ENCODE measurements around the gene ACTR3C.

The ACTR3C gene

DNA sequence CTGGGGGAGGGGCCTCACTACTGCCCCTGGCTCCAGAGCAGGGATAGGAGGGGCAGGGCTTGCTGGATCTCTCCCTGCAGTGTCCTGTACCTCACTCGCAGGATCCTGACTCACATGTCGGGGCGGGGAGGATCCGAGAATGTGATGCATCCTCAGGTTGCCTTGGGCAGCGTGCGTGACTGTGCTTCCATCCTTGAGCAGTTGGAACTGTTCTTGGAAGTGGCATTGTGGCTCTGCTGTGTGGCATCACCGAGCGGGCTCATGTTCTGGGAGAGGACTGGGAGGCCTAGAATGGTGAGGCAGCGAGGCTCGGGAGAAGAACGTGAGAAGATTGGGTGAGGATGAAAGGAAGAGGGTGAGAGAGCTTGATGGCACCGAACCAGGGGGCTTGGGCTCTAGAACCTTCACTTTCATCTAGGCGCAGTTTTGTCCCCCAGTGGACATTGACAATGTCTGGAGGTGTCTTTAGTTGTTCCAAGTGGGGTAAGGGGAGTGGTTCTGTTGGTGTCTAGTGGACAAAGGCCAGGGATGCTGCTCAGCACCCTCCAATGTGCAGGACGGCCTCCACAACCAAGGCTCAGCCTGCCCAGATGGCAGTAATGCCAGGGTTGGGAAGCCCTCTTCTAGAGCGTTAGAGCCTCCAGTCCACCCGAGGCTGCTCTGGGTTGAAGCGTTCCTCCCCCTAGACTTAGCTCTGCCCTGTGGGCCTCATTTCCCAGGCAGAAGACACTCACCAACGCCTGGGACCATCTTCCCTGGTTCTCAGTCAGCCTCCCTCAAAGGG is 9.7 kb upstream of the ACTR3C start:
- peaks cover 40% of the 10 kb centered on the region for H3K36me3 ChIP-seq (ENCODE audit: control insufficient read depth, insufficient read depth, low read length)

DNA sequence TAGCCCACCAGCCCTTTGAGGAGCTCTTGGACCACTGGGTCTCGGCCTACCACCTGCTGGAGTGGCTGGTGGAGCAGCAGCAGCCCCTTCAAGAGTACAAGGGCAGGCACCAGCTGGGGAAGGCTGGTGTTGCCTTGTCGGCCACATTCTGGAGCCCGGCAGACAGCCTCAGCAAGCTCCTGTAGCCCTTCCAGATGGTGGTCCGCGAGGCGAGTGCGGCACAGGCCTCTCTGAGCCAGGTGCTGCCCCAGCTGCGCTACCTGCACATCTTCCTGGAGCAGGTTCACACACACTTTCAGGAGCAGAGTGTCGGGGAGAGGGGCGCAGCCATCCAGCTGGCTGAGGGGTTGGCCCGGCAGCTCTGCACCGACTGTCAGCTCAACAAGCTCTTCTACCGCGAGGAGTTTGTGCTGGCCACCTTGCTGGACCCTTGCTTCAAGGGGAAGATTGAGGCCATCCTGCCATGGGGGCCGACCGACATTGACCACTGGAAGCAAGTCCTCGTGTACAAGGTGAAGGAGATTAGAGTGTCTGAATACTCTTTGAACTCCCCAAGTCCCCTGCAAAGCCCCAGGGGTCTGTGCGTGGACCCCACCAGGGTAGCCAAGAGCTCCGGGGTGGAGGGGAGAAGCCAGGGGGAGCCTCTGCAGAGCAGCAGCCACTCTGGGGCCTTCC is 7.0 kb upstream of the ACTR3C start:
- H3K4me3 ChIP-seq (ENCODE audit: low read depth, low read length) = no peak overlapping the region
- H3K9ac ChIP-seq (ENCODE audit: low read depth, low read length) = peak overlapping the region; percentile 60
- H3K27me3 ChIP-seq (ENCODE audit: control insufficient read depth, insufficient read depth, low read length) = no peaks in the 10 kb centered on the region
- H3K36me3 ChIP-seq (ENCODE audit: control insufficient read depth, insufficient read depth, low read length) = peaks cover 41% of the 10 kb centered on the region
- H3K9me3 ChIP-seq (ENCODE audit: control insufficient read depth, insufficient read depth, low read length) = no peaks in the 10 kb centered on the region
- H3K4me1 ChIP-seq (ENCODE audit: control insufficient read depth, insufficient read depth, low read length) = peaks cover 21% of the 10 kb centered on the region

More for the DNA sequence above, 9.7 kb upstream of the ACTR3C start:
- Histone ChIP-seq H3K9ac (ENCODE audit: low read depth, low read length) (no peak overlapping the region), H3K4me1 (ENCODE audit: control insufficient read depth, insufficient read depth, low read length) (peaks cover 32% of the 10 kb centered on the region), H3K9me3 (ENCODE audit: control insufficient read depth, insufficient read depth, low read length) (no peaks in the 10 kb centered on the region), H3K27me3 (ENCODE audit: control insufficient read depth, insufficient read depth, low read length) (no peaks in the 10 kb centered on the region), H3K4me3 (ENCODE audit: low read depth, low read length) (no peak overlapping the region)

DNA sequence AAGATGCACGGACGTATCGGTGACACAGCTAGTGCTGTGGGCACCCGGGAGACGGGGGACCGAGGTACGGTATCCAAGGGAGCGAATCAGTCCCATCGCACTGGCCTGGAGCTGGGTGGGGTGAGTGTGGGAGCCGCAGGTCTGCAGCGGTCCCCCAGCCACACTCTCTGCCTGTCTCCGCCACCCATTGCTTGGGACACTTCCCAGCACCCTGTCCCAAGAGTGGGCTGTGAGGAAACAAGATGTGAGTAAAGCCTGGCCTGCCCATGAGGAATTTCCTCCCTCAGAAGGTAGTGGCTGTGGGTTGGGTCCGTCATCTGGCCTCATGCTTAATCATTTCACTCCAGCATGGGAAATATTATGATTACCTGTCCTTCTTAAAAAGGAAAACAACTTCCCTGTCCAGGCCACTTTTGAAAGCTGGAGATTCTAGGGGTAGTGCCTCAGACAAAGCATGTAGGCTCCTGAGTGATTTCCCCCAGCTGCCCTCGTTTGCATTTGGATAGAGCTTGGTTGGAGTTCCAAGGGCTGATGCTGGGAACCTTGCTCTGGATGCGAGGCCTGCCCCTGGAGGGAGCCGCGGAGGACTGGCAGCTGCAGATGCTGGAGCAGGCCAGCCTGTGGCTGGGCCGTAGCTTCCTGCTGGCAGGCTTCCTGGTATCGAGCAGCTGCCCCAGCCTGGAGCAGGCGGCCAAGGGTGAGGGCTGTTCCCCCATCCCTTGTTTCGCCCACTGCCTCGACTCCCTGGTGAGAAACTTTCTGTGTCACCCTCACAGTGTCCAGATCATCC is 6.2 kb upstream of the ACTR3C start:
- no peak overlapping the region for H3K4me3 ChIP-seq (ENCODE audit: low read depth, low read length)
- H3K27me3 ChIP-seq (ENCODE audit: control insufficient read depth, insufficient read depth, low read length) = no peaks in the 10 kb centered on the region
- H3K9me3 ChIP-seq (ENCODE audit: control insufficient read depth, insufficient read depth, low read length) = no peaks in the 10 kb centered on the region
- H3K9ac ChIP-seq (ENCODE audit: low read depth, low read length) = peak overlapping the region; percentile 30
- peaks cover 22% of the 10 kb centered on the region for H3K4me1 ChIP-seq (ENCODE audit: control insufficient read depth, insufficient read depth, low read length)
- H3K36me3 ChIP-seq (ENCODE audit: control insufficient read depth, insufficient read depth, low read length) = peaks cover 47% of the 10 kb centered on the region

DNA sequence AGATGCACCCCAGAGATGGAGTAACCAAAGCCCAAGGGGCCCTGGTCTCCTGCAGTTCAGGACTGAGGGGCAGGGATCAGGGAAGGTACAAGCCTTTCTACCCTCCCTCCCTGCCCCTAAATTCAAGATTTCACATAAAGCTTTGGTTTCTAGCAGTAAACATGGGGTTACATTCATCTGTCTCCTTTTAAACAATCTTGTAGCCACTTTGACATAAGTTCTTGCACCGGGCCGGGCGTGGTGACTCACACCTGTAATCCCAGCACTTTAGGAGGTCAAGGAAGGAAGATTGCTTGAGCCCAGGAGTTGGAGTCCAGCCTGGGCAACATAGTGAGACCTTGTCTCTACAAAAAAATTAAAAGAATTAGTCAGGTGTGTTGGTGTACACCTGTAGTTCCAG is 4.0 kb upstream of the ACTR3C start:
- H3K9ac ChIP-seq (ENCODE audit: low read depth, low read length) = no peak overlapping the region
- no peaks in the 10 kb centered on the region for H3K9me3 ChIP-seq (ENCODE audit: control insufficient read depth, insufficient read depth, low read length)
- peaks cover 47% of the 10 kb centered on the region for H3K36me3 ChIP-seq (ENCODE audit: control insufficient read depth, insufficient read depth, low read length)
- peaks cover 25% of the 10 kb centered on the region for H3K4me1 ChIP-seq (ENCODE audit: control insufficient read depth, insufficient read depth, low read length)
- H3K27me3 ChIP-seq (ENCODE audit: control insufficient read depth, insufficient read depth, low read length) = no peaks in the 10 kb centered on the region
- no peak overlapping the region for H3K4me3 ChIP-seq (ENCODE audit: low read depth, low read length)

DNA sequence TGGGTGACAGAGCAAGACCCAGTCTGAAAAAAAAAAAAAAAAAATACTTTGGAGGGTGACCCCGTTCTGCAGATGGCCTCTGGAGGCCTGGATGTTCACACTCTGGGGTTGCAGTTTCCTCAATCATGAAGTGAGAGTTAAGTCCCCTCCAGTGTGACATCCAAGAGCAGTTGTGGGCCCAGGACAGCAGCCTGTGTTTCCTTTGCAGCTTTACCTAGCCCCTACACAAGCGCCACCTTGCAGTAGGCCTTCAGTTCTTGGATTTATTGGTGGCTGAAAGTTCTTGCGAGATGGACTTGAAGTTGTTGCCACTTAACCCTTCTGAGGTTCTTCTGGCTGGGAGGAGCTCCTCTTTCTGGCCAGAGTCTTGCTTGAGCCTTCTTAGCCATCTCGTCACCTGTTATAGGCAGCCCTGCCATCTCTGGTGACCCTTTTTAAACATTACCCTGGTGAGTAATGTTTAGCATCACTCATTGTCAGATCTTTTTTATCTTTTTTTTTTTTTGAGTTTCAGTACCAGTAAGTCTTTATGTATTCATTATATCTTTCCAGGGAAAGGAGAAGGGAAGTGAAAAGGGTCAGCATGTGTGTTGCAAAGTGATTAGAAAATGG is 3.4 kb upstream of the ACTR3C start:
- Histone ChIP-seq H3K9me3 (ENCODE audit: control insufficient read depth, insufficient read depth, low read length) (no peaks in the 10 kb centered on the region), H3K9ac (ENCODE audit: low read depth, low read length) (no peak overlapping the region), H3K36me3 (ENCODE audit: control insufficient read depth, insufficient read depth, low read length) (peaks cover 47% of the 10 kb centered on the region), H3K27me3 (ENCODE audit: control insufficient read depth, insufficient read depth, low read length) (no peaks in the 10 kb centered on the region), H3K4me3 (ENCODE audit: low read depth, low read length) (no peak overlapping the region), H3K4me1 (ENCODE audit: control insufficient read depth, insufficient read depth, low read length) (peaks cover 28% of the 10 kb centered on the region)

DNA sequence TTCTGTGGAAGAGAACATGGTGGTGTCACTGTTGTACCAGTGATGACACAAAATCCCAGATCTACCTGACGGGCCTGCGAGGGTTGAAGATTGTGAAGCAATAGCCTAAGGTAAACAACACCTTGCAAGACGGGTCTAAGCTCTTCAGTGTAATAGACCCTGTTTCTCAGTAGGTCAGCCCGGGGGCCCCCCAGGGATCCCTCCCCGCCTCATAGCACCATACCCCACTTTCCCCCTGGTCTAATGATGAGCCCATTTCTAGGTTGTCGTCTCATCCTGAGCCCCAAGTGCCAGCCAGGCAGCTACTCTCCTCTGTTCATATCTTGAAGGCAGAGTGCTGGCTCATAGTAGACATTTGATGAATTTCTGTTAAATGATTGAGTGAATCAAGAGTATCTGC is 2.6 kb upstream of the ACTR3C start:
- H3K9me3 ChIP-seq (ENCODE audit: control insufficient read depth, insufficient read depth, low read length) = no peaks in the 10 kb centered on the region
- no peak overlapping the region for H3K9ac ChIP-seq (ENCODE audit: low read depth, low read length)
- peaks cover 28% of the 10 kb centered on the region for H3K4me1 ChIP-seq (ENCODE audit: control insufficient read depth, insufficient read depth, low read length)
- no peaks in the 10 kb centered on the region for H3K27me3 ChIP-seq (ENCODE audit: control insufficient read depth, insufficient read depth, low read length)
- no peak overlapping the region for H3K4me3 ChIP-seq (ENCODE audit: low read depth, low read length)
- peaks cover 40% of the 10 kb centered on the region for H3K36me3 ChIP-seq (ENCODE audit: control insufficient read depth, insufficient read depth, low read length)

DNA sequence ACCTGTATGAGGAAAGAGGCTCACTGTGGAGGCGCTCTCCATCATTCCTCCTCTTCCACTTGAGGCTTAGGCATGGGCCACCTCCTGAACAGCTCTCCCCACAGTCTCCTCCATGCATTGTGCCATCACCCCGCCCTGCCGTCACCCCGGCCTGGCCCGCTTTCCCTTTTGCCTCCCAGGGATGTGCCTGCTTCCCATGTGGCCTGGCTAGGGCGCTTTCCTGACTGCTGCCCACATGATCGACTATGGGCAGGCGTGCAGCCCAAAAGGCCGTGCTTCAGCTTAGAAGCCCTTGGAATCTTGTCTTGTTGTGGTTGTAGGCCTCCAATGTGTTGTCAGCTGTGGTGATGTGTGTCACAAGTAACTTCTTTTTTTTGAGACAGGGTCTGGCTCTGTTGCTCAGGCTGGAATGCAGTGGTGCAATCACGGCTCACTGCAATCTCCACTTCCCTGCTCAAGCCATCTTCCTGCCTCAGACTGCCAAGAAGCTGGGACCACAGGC is 1.8 kb upstream of the ACTR3C start:
- Histone ChIP-seq H3K4me1 (ENCODE audit: control insufficient read depth, insufficient read depth, low read length) (peaks cover 28% of the 10 kb centered on the region), H3K9ac (ENCODE audit: low read depth, low read length) (no peak overlapping the region)

DNA sequence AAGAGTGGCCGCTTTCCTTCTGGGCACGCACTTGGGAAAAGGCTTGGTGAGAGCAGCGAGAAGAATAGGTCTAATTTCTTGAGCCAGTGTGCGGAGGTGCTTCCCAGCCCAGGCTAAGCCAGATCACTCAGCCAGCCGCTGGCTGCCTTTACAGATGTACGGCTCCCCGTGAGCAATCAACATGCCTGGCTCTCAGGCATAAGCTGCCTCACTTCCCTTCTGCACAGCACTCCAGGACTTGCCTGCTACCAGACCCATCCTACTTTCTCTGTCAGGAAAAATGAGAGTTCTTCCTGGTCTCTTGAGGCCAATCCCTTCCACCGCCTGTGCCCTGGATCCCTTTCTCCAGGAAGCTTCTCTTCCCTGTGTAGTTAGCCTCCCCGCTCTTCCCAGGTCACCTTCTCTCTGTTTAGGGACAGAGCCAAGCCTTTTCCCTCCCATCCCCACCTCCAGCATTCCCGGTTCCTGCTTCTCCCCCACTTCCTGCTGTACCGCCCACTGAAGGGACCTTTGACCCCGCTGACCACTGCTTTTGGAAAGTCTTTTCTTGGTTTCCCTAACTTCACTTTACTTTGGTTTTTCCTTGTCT is 1.1 kb upstream of the ACTR3C start:
- H3K4me3 ChIP-seq (ENCODE audit: low read depth, low read length) = peak overlapping the region; percentile 78
- H3K9me3 ChIP-seq (ENCODE audit: control insufficient read depth, insufficient read depth, low read length) = no peaks in the 10 kb centered on the region
- H3K9ac ChIP-seq (ENCODE audit: low read depth, low read length) = peak overlapping the region; percentile 12
- peaks cover 24% of the 10 kb centered on the region for H3K4me1 ChIP-seq (ENCODE audit: control insufficient read depth, insufficient read depth, low read length)
- H3K36me3 ChIP-seq (ENCODE audit: control insufficient read depth, insufficient read depth, low read length) = peaks cover 30% of the 10 kb centered on the region
- H3K27me3 ChIP-seq (ENCODE audit: control insufficient read depth, insufficient read depth, low read length) = no peaks in the 10 kb centered on the region

More for the DNA sequence above, 1.8 kb upstream of the ACTR3C start:
- Histone ChIP-seq H3K4me3 (ENCODE audit: low read depth, low read length) (no peak overlapping the region), H3K9me3 (ENCODE audit: control insufficient read depth, insufficient read depth, low read length) (no peaks in the 10 kb centered on the region), H3K27me3 (ENCODE audit: control insufficient read depth, insufficient read depth, low read length) (no peaks in the 10 kb centered on the region), H3K36me3 (ENCODE audit: control insufficient read depth, insufficient read depth, low read length) (peaks cover 32% of the 10 kb centered on the region)

DNA sequence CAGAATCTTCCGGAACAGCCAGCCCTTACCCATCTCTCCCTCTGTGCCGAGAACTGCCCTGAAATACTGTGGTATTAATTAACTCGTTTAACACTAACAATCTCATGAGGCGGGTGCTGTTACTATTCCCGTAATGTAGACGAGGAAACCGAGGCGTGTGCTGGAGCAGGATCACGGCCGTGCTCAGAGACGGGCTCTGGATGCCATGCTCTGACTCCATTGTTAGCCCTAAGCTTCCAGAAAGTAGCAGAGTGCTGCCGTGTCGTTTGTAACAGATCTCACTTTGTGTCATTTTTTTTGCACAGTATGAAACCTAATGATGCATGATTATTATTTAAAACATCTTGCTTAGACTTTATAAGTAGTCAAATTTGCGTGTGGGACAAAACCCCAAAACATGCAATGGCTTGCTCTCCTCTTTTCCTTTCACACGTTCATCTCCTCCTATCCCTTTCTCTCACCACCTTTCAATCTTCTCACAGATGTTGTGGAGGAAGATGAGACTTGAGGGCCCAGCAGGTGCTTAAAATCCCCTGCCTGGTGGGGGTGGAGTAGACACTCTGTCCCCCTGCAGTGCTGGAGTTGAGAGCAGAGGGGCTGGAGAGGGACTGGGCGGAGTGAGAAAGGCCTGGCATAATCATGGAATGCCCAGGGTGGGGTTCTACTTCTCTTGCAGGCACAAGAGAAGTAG is 482 bp upstream of the ACTR3C start:
- peak overlapping the region; percentile 74 for H3K9ac ChIP-seq (ENCODE audit: low read depth, low read length)
- peak overlapping the region; percentile 78 for H3K4me3 ChIP-seq (ENCODE audit: low read depth, low read length)
- no peaks in the 10 kb centered on the region for H3K9me3 ChIP-seq (ENCODE audit: control insufficient read depth, insufficient read depth, low read length)
- peaks cover 28% of the 10 kb centered on the region for H3K36me3 ChIP-seq (ENCODE audit: control insufficient read depth, insufficient read depth, low read length)
- H3K4me1 ChIP-seq (ENCODE audit: control insufficient read depth, insufficient read depth, low read length) = peaks cover 17% of the 10 kb centered on the region
- H3K27me3 ChIP-seq (ENCODE audit: control insufficient read depth, insufficient read depth, low read length) = no peaks in the 10 kb centered on the region

DNA sequence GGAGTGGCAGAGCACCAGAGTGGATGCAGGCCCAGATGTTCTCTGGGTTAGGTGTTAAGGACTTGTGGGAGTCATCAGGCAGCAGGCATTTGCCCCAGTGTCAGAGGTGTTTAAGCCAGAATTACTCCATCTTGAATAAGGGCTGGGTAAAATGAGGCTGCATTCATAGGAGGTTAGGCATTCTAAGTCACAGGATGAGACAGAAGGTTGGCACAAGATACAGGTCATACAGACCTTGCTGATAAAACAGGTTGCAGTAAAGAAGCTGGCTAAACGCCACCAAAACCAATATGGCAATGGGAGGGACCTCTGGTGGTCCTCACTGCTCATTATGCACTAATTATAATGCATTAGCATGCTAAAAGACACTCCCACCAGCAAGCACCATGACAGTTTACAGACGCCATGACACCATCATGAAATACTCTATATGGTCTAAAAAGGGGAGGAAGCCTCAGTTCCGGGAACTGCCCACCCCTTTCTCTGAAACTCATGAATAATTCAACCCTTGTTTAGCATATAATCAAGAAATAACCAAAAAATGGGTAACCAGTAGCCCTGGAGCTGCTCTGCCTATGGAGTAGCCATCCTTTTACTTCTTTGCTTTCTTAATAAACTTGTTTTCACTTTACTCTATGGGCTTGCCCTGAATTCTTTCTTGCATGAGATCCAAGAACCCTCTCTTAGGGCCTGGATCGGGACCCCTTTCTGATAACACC is 1.1 kb downstream of the ACTR3C start:
- Histone ChIP-seq H3K9ac (ENCODE audit: low read depth, low read length) (peak overlapping the region; percentile 54), H3K27me3 (ENCODE audit: control insufficient read depth, insufficient read depth, low read length) (no peaks in the 10 kb centered on the region), H3K4me1 (ENCODE audit: control insufficient read depth, insufficient read depth, low read length) (peaks cover 15% of the 10 kb centered on the region), H3K9me3 (ENCODE audit: control insufficient read depth, insufficient read depth, low read length) (no peaks in the 10 kb centered on the region), H3K36me3 (ENCODE audit: control insufficient read depth, insufficient read depth, low read length) (peaks cover 21% of the 10 kb centered on the region), H3K4me3 (ENCODE audit: low read depth, low read length) (peak overlapping the region; percentile 78)
